ENCODE results near the gene PDE4D. TPM values are rescaled to one million over a fixed set of nuclear protein-coding genes. Genes with fewer than 3 reads are reported as not detected.

PDE4D gene
- total RNA-seq, 1 experiment from 2014 or later, result 2.1 TPM

DNA sequence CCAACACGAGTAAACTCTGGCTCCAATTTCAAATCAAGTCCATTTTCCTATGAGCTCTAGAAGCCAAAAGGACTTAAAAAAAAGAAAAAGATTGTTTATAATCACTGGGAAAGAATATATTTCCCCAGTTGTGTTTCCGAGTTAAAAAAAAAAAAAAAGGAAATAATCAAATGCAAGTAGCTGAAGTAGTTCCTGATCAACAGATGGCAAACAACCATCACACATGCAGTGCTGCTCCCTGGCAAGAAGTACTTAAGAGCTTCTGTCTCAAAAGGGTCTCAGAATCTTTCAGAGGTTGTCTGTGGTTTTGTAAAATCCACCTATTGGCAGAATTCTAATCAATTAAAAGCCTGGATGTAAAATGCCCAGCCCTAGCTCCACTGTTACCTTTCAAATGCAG is 922.8 kb downstream of the PDE4D start:
- H4K8ac ChIP-seq (replicated peaks; ENCODE audit: insufficient read length, low read depth, low read length), result no peak overlapping the region
- TF ChIP-seq, protein P1, sequence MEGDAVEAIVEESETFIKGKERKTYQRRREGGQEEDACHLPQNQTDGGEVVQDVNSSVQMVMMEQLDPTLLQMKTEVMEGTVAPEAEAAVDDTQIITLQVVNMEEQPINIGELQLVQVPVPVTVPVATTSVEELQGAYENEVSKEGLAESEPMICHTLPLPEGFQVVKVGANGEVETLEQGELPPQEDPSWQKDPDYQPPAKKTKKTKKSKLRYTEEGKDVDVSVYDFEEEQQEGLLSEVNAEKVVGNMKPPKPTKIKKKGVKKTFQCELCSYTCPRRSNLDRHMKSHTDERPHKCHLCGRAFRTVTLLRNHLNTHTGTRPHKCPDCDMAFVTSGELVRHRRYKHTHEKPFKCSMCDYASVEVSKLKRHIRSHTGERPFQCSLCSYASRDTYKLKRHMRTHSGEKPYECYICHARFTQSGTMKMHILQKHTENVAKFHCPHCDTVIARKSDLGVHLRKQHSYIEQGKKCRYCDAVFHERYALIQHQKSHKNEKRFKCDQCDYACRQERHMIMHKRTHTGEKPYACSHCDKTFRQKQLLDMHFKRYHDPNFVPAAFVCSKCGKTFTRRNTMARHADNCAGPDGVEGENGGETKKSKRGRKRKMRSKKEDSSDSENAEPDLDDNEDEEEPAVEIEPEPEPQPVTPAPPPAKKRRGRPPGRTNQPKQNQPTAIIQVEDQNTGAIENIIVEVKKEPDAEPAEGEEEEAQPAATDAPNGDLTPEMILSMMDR (conservative IDR thresholded peaks at IDR 0.05), result no peak
- no peak overlapping the region for H3K4me3 Mint-ChIP-seq
- no peaks in the 10 kb centered on the region for H3K9me3 ChIP-seq (ENCODE audit: control insufficient read depth, low read depth, low read length)
- H3K27ac Mint-ChIP-seq, result no peak overlapping the region
- no peak overlapping the region for H2BK20ac ChIP-seq (ENCODE audit: low read depth, low read length, poor library complexity, severe bottlenecking)
- no peak overlapping the region for H2BK5ac ChIP-seq (ENCODE audit: insufficient read length, low read length)
- H3K56ac ChIP-seq (ENCODE audit: insufficient read length, low read depth, low read length), result no peak overlapping the region
- no peak overlapping the region for H2AFZ ChIP-seq (ENCODE audit: low read length)
- no peak overlapping the region for H3T11ph ChIP-seq (ENCODE audit: low read length)
- H3K4me1 Mint-ChIP-seq, result peaks cover 10 to 11% of the 10 kb centered on the region in 2 experiments
- no peak overlapping the region for H3K14ac ChIP-seq (ENCODE audit: insufficient read depth, low read length)
- no peak overlapping the region for H3K18ac ChIP-seq (ENCODE audit: insufficient read length, low read depth, low read length)
- WGBS (ENCODE audit: extremely low coverage, insufficient read length, low lambda C conversion rate), result no CpG with 5 or more reads among the region's 2 CpGs
- no peak overlapping the region for H3K9ac ChIP-seq (ENCODE audit: extremely low read depth, insufficient read length, low read length)
- no peak overlapping the region for H2BK12ac ChIP-seq (ENCODE audit: insufficient read length, low read depth, low read length)
- H3K4me1 ChIP-seq (ENCODE audit: insufficient read depth, low read length), result no peaks in the 10 kb centered on the region; the same call in 1 of the 2 replicates
- no peak for DNase-seq
- no peak overlapping the region for H3K27ac ChIP-seq (ENCODE audit: insufficient read length, low read depth, low read length)
- H3K79me1 ChIP-seq (ENCODE audit: insufficient read depth, low read depth, low read length, poor library complexity, severe bottlenecking), result no peaks in the 10 kb centered on the region
- no peak overlapping the region for H4K5ac ChIP-seq (ENCODE audit: insufficient read length, low read depth, low read length)
- H2AK5ac ChIP-seq (ENCODE audit: insufficient read length, low read length), result no peak overlapping the region
- no peaks in the 10 kb centered on the region for H3K9me3 Mint-ChIP-seq
- H3K4me2 ChIP-seq (ENCODE audit: insufficient read depth, insufficient read length, low read length), result no peak overlapping the region
- H3K23me2 ChIP-seq (ENCODE audit: insufficient read length, low read depth, low read length, poor library complexity, severe bottlenecking), result no peaks in the 10 kb centered on the region
- no peaks in the 10 kb centered on the region for H3K27me3 ChIP-seq (ENCODE audit: insufficient read depth, low read length)
- H4K20me1 ChIP-seq (ENCODE audit: control insufficient read depth, insufficient read depth, insufficient read length), result no peaks in the 10 kb centered on the region
- H2BK15ac ChIP-seq (ENCODE audit: low read depth, low read length), result no peak overlapping the region
- H3K79me2 ChIP-seq (ENCODE audit: insufficient read depth, low read length), result no peaks in the 10 kb centered on the region
- H3K4ac ChIP-seq (ENCODE audit: low read depth, low read length), result no peak overlapping the region
- H3K23ac ChIP-seq (ENCODE audit: insufficient read length, low read depth, low read length), result no peak overlapping the region
- no peaks in the 10 kb centered on the region; the same call in 1 of the 2 replicates for H3K27me3 Mint-ChIP-seq (ENCODE audit: low read depth)
- no peak overlapping the region for H2BK120ac ChIP-seq (ENCODE audit: low read depth, low read length, poor library complexity, severe bottlenecking)
- no peaks in the 10 kb centered on the region; a peak in 1 of 7 replicates for H3K36me3 Mint-ChIP-seq (ENCODE audit: insufficient read depth in 1 of 3, low read depth in 3 of 3)
- no peak overlapping the region for H4K91ac ChIP-seq (ENCODE audit: insufficient read length, low read depth, low read length)
